HFF-Myc (cell line): Measurements from ENCODE around the gene KRT222.

Experiments used
- DNase-seq: peaks from one replicate; pipeline ENCODE4 v3.0.0-alpha.2; 2011; ENCODE audit warnings: low read depth; ENCODE audit errors: extremely low read depth
- H3K4me3 ChIP-seq: replicated peaks from 2 replicates; pipeline ENCODE4 v1.5.1; 2011; ENCODE audit warnings: low read depth, mild to moderate bottlenecking, control low read depth, low read length
- TF ChIP-seq, protein P1 (sequence below): IDR thresholded peaks from 2 replicates; pipeline ENCODE4 v1.5.1; 2012; ENCODE audit warnings: mild to moderate bottlenecking, low read depth, low read length, control low read depth; ENCODE audit errors: missing control alignments

KRT222 gene

DNA sequence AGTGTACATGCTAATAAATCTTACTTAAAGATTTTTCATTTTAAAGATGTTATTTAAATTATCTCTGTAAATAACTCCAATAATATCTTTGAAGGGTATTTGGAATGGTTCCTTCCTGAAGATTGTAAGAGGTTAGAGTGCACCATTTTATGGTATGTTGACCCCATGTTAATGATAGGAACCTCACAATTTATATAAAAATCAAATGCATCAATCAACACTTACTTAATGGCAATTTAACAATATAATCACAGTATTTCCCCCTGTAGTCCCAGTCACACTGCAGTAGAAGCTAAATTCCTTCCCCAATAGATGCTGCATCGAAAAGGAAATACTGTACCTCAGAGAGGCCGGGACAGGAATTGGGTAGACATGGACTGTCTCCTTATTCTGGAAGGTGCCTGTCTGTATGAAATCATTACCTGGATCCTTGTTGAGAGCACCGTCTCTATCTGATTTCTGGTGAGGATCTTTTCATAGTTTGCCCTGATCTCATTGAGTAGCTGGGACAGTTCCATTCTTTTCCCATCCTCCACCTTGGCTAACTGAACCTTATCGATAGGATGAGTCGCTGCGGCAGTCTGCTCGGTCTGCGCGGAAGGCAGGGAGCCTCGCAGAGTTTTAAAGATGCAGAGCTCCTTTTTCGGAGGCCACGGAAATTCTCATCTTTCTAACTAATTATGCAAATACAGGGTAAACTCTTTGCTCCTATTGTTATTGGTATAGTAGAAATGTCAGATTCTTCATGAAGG lies at the start of gene KRT222:
KRT222 (minus strand) TSS at position 596 of the 752 bp plus-strand sequence; CDS start at position 518, 78 bp downstream.
- no peak for DNase-seq
- no peak within 1 kb of the TSS for H3K4me3 ChIP-seq
- TF ChIP-seq, protein P1, sequence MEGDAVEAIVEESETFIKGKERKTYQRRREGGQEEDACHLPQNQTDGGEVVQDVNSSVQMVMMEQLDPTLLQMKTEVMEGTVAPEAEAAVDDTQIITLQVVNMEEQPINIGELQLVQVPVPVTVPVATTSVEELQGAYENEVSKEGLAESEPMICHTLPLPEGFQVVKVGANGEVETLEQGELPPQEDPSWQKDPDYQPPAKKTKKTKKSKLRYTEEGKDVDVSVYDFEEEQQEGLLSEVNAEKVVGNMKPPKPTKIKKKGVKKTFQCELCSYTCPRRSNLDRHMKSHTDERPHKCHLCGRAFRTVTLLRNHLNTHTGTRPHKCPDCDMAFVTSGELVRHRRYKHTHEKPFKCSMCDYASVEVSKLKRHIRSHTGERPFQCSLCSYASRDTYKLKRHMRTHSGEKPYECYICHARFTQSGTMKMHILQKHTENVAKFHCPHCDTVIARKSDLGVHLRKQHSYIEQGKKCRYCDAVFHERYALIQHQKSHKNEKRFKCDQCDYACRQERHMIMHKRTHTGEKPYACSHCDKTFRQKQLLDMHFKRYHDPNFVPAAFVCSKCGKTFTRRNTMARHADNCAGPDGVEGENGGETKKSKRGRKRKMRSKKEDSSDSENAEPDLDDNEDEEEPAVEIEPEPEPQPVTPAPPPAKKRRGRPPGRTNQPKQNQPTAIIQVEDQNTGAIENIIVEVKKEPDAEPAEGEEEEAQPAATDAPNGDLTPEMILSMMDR, result no peak

DNA sequence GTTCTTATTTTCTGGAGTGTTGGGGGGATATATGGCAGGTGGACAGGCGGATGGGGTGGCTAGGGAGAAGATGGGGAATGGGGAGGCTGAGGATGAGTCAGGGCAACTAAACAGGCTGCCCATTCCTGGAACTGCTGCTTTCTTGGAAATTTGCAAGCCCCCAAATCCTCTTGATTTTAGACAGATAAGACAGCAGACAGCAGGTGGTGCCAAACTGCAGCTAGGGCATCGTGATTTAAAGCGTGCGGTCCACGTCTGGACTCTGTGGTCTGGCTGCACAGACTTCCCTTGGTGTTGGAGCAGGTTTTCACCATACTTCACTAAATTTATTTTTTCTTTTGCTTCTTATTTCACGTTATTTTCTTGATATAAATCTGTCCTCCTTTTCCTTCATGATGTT lies 49.5 kb upstream of the KRT222 start:
- TF ChIP-seq, protein P1, result no peak
- no peak overlapping the region for H3K4me3 ChIP-seq
- no peak for DNase-seq

DNA sequence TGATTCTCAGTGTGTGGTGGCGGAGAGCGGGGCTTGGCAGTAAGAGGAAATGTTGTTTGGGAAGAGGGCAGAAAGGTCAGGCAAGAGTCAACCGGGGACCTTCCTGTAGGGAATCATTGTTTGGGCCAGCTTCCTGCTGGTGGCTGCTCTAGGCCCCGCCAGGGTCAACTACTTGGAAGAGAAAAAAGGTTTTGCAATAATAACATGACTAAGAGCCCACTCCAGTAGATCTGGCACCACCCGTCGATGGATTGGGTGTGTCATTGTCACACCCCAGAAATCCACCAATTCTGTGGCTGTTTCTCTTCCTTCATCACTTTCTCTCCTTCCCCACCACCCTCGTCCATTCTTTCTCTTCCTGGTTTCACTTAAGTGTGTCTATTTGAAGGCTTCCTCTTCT lies 42.8 kb upstream of the KRT222 start:
- DNase-seq, result no peak
- TF ChIP-seq, protein P1, result no peak
- H3K4me3 ChIP-seq, result no peak overlapping the region

DNA sequence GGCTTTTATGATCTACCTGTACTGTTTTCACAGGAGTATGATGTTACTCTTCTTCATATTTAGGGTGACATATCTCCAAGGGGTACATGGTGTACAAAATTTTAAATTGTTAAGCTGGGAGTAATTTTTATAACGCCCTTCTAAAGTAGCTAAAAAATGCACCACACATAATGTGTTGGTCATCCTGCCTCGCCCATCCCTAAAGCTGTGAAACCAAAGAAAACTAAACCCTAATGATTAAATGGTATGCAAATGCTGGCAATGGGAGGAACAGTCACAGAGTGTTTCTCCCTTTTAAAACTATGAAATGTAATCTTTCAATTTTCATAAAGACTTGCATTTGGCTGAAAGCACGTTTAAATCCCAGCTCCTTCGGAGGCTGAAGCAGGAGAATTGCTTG lies 40.6 kb upstream of the KRT222 start:
- TF ChIP-seq, protein P1, result no peak
- DNase-seq, result no peak

DNA sequence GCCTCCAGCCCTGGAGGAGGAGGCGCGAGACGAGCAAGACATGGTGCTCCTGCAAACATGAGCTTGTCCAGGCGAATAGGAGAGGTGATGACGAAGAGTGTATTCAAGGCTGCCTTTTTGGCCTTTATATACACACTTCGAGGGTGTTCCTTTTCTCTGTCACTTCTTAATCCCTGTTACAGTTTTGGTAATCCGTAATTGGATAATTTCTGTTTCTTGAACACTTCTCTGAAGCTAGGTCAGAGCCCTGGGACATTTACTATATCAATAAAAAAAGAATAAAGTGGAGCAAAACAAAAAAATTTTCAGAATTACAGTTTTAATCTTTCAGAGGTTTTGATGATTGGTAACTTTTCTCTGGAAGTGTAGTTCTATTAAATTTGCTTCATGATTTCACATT lies 38.7 kb upstream of the KRT222 start, which contains the start of gene KRT24:
KRT24 (minus strand) TSS at position 101 of the 400 bp plus-strand sequence; CDS start at position 42, 59 bp downstream.
- TF ChIP-seq, protein P1, result no peak
- DNase-seq, result no peak
- no peak within 1 kb of the TSS for H3K4me3 ChIP-seq

More for the DNA sequence above, 40.6 kb upstream of the KRT222 start:
- no peak overlapping the region for H3K4me3 ChIP-seq

DNA sequence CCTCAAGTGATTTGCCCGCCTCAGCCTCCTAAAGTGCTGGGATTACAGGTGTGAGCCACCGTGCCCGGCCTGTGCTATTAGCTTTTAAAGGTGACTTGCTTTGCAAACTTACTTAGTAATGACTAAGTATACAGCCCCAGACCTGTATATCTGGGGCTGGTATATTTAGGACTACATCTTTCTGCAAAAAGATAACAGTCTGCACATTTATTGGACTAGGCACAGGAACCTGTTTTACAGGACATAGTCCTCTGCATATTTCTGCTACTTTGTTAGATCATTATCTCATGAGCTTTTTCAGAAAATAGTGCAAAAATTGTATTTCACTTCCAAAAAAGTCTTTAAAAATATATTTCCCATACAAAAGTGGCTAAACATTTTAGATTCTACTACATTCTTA lies 37.3 kb upstream of the KRT222 start:
- no peak for DNase-seq
- no peak overlapping the region for H3K4me3 ChIP-seq
- TF ChIP-seq, protein P1, result no peak
